ENCODE data around the gene NOSIP.

Gene NOSIP

DNA sequence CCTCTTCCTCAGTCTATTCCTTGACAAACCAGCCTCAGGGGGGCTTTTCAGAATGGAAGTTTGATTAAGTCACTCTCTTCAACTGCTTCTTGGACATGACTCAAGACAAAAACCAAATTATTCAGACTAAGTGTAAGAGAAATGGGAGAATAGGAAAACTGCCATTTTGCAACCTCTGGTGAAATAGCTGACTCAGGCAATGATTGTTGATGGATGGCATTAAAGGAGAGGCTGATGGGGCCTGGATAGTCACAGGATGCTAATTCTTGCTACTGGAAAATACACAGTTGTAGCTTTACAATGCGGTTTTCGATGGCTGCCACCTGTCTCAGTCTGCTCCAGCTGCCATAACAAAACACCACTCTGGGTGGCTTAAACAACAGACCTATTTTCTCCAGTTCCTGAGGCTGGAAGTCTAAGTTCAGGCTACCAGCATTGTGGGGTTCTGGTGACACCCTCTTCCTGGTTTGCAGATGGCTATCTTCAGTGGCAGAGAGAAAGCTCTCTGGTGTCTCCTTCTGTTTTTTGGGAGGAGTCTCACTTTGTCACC lies 6.1 kb downstream of the NOSIP start:
- DNase-seq = no peak

DNA sequence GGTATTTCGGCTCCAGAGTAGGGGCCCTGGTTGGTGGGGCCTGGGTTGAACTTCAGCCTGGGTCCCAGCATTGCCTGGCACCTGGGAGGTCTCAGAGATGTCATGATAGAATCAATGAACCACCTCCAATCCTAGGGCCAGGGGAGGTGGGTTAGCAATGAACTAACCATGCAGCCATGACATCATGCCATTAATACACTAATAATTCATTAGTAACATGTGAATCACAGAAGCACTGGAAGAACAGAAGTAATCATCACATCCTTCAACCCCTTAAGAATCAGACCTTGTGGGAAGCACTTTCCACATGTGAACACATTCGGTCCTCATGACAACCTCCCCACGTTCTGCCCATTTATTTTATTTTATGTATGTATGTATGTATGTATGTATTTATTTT lies 6.9 kb downstream of the NOSIP start:
- DNase-seq = no peak

DNA sequence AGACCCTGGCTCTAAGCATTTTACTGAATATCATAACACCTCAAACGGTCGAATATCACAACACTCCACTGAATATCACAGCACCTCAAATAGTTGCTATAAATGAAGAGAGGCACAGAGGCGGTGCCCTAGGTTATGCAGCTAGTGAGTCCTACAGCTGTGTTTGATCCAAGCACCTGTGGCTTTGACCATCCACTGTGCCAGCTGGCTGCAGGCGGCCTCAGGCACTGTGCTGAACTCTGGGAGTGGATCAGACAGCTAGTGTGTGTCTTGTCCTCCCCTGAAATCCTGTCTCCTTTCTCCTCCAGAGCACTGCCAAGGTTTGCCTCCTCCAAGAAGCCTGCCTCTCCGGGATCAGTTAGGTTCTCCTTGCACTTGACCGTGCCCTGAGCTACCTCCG lies 7.3 kb downstream of the NOSIP start:
- DNase-seq = no peak

DNA sequence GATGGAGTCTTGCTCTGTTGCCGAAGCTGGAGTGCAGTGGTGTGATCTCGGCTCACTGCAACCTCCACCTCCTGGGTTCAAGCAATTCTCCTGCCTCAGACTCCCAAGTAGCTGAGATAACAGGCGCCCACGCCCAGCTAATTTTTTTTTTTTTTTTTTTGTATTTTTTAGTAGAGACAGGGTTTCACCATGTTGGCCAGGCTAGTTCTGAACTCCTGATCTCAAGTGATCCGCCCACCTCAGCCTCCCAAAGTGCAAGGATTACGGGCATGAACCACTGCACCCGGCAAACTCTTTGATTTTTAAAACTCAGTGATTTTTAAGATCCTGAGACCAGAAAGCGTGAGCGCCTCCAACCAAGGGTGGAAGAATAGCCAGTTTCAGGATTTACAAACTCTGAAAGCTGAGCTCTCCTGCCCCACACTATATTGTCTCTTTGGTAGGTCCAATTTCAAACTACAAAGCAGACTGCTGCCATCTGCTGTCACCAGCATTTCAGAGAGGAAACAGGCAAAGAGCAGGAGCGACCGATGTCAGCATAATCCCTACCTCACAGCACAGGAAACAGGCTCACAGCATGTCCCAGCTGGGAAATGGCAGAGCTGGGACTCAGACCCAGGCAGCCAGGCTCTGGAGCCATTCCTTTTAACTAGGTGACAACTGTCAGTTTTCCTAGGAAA lies 9.2 kb downstream of the NOSIP start:
- DNase-seq = peak in 2 of 56 donors; percentile 1 to 21

DNA sequence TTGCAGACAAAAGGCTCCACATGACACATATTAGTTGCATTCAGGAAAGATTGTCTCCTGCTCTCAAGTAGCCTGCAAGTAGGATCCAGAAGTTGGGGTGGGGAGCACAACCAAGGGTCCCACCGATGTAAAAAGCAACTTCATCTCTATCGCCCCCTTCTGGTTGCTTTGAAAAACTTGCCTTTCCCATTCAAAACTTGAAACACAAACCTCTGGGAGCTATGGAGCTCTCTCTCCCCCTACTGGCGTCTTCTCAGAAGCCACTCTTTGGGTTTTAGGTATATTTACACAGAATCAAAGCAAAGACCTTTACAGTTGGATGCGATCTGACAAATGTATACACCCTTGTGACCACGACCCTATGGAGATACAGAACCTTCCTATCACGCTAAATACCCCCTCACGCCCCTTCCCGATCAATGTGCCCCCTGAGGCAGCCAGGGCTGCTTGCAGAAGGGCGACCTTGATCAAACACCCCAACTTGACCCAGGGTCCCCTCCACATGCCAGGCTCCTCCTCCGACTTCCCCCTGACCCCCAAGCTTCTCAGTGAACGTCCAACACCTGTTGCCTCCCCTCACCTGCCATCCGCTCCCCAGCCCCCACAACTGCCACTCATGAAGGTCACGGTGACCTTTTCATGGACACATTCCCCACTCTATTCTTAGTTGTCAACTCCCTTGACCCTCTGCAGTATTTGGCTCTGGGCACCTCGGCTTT lies 10.1 kb downstream of the NOSIP start:
- DNase-seq = peak in 23 of 56 donors; percentile 4 to 62 (median 28)

DNA sequence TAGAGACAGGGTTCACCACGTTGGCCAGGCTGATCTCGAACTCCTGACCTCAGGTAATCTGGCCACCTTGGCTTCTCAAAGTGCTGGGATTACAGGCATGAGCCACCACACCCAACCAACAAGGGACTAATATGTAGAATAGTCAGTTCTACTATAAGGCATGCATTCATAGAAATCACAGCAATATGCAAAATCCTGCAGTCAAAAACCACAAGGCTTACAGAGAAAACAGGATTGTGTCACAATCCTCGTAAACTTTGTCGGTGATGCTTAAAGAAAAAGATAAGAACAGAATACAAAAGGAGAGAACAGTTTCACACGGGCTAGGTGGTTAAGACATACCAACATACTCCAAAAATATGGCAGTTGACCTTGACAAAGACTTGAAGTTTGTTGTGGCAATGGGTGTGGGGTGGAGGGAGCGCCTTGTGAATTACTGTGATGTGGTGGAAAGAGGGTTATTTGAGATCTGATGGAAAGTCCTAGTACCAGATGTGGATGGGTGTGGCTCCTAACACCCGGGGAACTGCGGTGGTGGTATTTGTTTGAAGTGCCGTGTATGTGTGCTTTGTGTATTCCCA lies 12.4 kb downstream of the NOSIP start:
- DNase-seq = no peak

DNA sequence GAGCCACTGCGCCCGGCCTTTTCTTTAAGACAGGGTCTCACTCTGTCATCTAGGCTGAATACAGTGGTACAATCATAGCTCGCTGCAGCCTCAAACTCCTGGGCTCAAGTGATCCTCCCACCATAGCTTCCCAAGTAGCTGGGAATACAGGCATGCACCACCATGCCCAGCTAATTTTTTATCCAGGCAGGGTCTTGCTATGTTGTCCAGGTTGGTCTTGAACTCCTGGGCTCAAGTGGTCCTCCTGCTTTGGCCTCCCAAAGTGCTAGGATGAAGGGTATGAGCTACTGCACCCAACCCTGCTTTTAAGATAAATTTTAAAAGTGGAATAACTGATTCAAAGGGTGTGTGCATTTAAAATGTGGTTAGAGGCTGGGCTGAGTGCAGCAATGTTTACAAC lies 14.1 kb downstream of the NOSIP start:
- no peak for DNase-seq

DNA sequence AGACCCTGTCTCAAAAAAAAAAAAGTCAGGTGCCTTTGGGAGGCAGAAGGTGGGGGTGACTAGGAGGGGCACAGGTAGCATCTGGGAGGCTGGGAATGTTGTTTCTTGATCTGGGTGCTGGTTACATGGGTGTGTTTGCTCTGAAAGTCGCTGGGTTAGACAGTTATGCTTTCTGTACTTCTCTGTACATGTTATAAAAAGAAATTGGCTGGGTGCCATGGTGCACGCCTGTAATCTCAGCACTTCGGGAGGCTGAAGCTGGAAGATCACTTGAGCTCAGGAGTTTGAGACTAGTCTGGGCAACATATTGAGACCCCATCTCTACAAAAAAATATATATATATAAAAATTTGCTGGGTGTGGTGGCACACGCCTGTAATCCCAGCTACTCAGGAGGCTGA lies 15.1 kb downstream of the NOSIP start:
- no peak for DNase-seq

DNA sequence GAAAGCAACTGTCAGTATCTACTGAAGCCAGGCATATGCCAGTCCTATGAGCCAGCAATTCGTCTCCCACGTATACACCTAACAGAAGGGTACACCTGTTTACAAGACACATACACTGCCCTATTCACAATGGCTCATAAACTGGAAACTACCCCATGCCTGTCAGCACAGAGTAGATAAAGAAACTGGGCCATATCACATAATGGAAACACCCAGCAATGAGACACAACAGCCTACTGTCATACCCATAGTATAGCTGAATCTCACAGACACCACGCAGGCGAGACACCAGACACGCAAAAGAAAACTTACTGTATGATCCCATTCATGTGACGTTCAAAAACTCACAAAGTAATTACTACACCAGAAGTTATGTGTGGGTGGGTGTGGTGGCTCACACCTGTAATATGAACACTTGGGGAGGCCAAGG lies 15.7 kb downstream of the NOSIP start:
- DNase-seq = no peak

DNA sequence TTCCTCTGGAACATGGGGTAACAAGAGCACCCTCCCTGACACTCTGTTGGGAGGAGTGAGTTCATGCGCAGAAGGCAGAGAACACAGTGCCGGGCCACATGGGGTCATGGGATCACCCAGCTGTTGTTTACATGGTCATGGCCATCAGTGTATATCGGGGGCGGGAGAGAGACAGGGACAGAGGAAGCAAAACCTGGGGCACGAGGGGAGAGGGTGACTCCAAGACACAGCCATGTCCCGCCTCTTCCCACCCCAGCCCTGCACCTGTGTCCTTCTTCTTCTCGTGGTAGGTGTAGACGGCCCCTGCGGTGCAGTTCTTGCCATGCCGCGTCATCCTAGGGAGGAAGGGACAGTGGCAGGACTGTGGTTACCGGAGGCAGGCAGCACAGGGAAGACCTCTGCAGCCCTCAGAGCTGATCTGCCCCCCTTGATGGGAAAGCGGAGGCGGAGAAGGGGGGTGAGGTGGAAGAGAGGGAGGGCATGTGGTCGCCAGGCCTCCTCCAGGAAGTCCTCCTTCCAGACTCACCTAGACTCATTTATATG lies 19.9 kb downstream of the NOSIP start:
- DNase-seq = peak in 36 of 56 donors; percentile 8 to 68 (median 28)

DNA sequence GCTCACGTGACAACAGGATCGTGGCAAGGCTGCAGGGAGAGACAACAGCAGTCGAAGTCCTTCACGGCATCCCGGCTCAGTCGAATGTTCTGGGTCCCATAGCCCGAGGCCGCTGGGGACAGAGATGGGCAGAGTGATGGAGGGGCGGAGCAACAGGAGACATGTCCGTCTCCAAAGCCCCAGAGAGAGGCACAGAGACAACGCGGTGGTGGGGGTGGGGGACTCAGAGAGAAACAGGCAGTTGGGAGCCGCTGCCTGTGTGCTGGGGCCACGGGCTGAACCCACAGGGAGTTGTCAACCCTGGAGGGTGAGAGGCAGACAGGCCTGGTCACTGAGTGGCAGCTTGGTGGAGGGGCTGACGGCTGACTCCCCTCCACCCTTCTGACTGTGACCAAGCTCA lies 20.4 kb downstream of the NOSIP start:
- no peak for DNase-seq

DNA sequence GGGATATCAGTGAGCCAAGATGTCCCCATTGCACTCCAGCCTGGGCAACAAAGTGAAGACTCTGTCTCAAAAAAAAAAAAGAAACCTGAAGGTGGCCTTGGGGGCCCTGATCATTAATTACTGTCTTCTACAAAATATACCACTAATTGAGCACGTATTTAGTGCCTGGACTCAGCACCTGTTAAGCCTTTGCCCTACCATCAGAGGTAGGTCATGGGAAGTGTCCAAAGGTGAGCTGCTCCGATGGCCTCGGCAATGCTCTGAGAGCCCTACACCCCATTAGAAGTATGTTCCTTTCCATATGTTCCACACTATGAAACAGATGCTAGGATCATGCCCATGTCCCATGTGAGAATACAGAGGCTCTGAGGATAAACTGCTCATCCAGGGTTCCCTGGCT lies 20.9 kb downstream of the NOSIP start:
- DNase-seq = no peak

DNA sequence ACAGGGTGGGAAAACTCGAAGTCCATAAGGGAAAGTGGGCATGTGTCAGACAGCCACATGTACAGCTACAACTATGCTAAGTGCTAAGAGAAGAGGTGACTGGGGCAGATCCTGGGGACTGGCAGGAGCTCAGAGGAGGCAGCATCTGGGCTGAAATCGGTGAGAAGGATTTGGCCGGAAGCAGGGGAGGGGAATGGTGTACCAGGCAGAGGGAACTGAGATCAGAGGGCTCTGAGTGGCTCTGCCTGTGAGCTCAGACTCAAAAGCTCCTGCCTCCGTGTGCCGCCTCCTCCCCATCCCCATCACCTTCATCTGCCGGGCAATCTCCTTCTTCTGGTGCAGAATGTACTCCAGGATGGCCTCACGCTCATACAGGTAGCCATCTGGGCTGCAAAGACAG lies 21.8 kb downstream of the NOSIP start:
- DNase-seq = no peak

DNA sequence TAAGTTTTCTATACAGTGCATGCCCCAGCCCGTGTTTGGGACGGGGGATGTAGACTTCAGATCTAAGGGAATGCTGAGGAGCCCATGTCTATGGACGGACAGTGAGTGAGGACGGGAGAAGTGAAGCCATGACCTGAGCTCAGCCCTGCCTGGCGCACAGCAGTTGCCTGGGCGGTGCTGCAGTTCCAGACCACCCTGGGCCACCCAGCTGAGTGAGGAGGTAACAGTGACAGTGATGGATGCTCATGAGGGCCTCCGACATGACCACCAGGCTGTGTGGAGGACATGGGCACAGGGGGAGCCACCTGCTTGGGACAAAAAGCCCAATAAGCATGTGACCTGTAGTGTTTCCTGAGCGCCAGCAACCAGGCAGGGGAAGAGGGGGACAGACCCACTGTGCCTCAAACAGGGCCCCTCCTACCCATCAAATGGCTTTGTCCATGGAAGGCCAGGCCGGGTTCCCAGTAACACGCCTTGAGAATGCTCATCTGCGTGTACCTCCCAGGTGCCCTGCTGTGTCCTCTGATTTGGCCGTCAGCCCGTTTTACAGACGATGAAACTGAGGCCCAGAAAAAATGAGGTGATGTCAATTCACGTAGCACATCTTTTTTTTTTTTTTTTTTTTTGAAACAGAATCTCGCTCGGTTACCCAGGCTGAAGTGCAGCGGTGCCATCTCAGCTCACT lies 22.6 kb downstream of the NOSIP start:
- DNase-seq = no peak

DNA sequence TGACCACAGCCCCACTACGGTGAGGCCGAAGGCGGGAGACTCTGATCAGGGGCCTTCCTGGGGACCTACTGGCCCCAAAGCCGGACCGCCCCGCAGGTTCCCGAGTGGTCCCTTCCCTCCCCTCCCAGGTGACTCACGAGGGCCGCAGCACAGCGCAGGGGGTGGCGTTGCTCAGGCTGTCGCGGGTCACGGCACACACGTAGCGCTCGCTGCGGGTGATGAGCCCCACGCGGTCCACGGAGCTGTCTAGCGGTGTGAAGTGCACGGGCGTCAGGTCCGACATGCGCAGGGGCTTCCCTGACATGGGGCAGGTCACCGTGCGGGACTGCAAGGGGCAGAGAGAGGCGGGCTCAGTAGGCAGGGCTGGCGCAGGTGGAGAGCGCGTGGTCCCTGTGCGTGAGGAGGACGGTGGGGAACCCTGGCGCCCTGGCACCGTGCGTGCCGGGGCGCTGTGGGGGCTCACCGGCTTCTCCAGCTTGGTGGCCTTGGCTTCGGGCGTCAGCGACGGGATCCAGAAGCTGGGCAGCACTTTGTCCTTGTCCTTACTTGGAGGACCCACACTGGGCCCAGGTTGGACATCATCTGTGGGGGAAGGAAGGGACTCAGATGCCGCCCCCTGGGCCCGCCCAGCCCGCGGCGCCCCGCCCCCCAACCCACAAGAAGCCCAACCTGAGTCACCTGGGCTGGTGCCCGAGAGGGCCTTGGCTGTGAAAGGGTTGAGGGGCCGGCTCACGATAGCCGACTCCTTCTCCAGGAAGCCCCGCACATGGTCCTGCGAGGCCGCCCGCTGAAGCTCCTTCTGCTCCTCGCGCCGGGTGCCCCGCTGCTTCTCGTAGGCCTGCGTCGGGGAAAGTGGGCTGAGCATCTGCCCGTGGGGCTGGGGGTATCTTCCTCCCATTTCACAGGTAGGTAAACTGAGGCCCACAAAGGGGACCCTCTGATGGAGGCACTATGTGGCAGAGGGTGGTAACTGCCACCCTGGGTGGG lies 23.7 kb downstream of the NOSIP start:
- no peak for DNase-seq

DNA sequence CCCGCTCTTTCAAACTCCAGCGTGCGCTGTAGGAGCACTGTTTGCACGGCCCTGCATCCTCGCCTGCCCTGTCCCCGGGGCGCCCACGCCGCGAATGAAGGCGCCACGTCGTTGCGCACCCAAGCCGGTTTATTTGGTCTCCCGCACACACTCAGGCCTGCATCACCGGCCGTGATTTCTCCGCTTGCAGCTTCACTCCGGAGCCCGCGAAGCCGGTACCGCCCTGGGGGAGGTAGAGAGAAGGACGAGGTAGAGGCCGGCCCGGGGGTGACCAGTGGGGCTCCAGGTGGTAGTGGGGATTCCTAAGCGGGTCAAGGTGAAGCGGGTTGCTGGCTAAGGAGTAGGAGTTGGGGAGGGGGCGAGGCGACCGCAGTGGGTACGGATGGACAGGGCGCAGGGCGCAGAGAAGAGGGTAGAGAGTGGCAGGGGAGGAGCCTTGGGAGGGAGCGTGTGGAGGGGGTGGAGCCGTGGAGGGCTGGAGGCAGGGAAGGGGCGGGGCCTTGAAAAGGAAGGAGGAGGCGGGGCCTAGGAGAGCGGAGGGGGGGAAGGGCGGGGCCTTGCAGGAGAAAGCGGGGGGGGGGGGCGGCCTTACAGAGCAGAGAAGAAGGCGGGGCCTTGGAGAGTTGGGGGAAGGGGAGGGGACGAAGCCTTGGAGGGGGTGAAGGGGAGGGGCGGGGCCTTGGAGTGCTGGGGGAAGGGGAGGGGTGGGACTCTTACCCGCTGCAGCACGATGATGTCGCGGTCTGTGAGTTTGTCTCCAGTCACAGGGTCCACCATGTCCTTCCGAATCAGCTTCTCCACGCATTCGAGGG lies 24.6 kb downstream of the NOSIP start:
- peak in 11 of 56 donors; percentile 6 to 55 (median 20) for DNase-seq

DNA sequence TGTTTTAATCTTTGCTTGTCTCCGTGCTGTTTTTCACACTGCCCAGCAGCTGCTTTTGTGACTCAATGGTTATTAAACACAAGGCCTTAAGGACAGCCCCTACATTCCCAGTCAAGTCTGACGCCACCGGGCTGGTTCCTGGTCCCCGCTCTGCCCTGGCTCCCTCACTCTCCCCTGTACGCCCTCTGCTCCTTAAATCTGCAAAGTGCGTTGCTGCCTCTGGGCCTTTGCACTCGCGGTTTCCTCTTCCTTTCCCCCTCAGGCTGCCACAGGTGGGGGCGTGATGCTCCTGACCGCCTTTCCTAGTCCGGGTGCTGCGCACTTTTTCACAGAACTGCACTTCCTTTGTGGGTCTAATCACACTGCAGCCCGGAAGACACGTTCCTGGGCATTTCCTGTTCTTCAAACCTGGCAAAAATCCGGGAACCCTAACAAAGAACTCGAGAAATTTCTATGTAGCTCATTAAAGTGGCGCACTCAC lies 25.6 kb downstream of the NOSIP start:
- DNase-seq = no peak

DNA sequence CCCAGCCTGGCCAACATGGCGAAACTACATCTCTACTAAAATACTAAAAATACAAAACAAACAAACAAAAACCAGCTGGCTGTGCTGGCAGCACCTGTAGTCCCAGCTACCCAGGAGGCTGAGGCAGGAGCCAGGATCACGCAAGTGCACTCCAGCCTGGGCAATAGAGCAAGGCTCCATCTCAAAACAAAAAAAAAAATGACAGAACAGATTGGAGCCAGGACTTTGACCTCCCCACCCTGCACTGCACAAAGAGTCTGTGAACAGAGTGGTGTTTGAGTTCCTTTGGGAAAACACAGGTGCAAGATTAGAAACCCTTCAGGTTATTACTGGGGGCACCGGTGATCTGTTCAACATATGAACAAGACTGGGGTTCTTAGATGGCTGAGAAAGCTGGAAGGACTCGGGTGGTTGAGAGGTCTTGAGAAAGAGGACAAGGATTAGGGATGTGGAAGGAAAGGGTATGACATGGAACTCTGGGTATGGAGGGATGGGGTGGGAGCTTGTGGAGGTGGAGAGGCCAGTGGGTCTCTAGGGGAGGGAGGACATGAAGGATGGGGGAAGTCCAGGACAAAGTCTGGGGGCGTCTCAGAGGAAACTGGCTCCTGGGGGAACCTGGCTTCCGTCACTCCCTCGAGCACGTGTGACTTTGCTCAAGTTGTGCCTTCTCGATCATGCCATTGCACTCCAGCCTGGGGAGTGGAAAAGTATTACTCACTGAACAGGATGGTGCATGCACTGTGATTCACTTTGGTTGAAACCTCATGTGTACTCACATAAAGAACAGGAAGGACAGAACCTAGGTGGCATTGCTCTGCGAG lies 26.7 kb downstream of the NOSIP start:
- DNase-seq = no peak
